Measurements from ENCODE around the gene NYNRIN.

NYNRIN gene

GRCh38 chr14:24415421-24416253, 16.8 kb downstream of the NYNRIN start:
- no peak for DNase-seq (ENCODE audit: low read depth in 2 of 2)

DNA sequence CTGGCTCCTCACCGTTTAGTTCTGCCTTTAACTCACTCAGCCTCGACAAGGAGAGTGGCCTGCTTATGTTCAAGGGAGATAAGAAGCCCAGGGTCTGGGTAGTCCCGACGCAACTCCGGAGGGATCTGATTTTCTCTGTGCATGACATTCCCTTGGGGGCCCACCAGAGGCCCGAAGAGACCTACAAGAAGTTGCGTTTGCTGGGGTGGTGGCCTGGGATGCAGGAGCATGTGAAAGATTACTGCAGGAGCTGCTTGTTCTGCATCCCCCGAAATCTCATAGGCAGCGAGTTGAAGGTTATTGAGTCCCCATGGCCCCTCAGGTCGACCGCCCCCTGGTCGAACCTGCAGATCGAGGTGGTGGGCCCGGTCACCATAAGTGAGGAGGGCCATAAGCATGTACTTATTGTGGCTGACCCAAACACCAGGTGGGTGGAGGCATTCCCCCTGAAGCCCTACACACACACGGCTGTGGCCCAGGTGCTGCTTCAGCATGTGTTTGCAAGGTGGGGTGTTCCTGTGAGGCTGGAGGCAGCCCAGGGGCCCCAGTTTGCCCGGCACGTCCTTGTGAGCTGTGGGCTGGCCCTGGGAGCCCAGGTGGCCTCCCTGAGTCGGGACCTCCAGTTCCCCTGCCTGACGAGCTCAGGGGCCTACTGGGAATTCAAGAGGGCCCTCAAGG, 17.6 kb downstream of the NYNRIN start:
- DNase-seq (ENCODE audit: low read depth in 2 of 2): no peak

- no peak for DNase-seq (ENCODE audit: low read depth in 2 of 2)
These were observed 18.3 kb downstream of the NYNRIN start for GRCh38 chr14:24416932-24417619.

- DNase-seq (ENCODE audit: low read depth in 2 of 2): no peak
These were observed 19.2 kb downstream of the NYNRIN start for GRCh38 chr14:24417832-24418491.

DNA sequence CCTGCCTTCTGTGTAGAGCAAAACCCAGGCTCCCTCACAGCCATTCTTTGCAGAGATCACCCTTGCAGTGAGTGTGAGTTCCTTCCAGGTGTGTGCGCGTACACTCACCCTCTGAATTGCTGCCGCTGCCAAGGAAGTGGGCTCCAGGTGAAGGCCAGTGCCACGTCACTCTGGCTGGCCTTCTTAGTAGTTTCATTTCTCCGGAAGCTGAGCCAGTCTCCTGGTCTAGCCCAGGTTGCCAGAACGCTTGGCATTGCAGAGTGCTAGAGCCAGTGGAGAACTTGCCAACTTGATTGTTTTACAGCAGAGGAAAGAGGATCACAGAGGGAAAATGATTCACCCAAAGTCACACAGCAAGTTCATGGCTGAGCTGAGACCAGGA, 19.7 kb downstream of the NYNRIN start:
- no peak for DNase-seq (ENCODE audit: low read depth in 2 of 2)

GRCh38 chr14:24422261-24422660, 23.5 kb downstream of the NYNRIN start:
- DNase-seq (ENCODE audit: low read depth in 2 of 2): no peak

GRCh38 chr14:24422694-24423601, 24.1 kb downstream of the NYNRIN start:
- no peak for DNase-seq (ENCODE audit: low read depth in 2 of 2)

DNA sequence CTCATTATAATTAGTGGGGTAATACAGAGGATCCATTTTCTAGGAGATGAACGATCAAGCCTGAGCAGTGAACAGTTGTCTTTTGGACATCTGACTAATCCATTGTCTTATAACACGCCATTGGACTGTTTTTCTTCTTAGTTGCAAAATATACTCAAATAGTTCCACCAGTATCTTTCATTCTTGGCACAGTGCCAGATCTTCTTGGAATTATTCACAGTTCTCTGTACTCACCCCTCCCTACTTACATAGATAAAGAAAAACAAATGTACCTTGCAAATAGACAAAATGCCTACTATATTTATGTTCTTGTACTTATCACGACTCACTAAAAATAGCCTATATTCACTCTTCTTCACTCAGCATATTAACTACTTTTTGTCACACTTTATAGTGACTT, 26.9 kb downstream of the NYNRIN start:
- peak; percentile 53 to 54 for DNase-seq (ENCODE audit: low read depth in 2 of 2)

- no peak for DNase-seq (ENCODE audit: low read depth in 2 of 2)
These were observed 27.5 kb downstream of the NYNRIN start for GRCh38 chr14:24426150-24426911.

GRCh38 chr14:24426912-24427536, 28.2 kb downstream of the NYNRIN start:
- DNase-seq (ENCODE audit: low read depth in 2 of 2): no peak

GRCh38 chr14:24427537-24428508, 29.0 kb downstream of the NYNRIN start:
- no peak for DNase-seq (ENCODE audit: low read depth in 2 of 2)

DNA sequence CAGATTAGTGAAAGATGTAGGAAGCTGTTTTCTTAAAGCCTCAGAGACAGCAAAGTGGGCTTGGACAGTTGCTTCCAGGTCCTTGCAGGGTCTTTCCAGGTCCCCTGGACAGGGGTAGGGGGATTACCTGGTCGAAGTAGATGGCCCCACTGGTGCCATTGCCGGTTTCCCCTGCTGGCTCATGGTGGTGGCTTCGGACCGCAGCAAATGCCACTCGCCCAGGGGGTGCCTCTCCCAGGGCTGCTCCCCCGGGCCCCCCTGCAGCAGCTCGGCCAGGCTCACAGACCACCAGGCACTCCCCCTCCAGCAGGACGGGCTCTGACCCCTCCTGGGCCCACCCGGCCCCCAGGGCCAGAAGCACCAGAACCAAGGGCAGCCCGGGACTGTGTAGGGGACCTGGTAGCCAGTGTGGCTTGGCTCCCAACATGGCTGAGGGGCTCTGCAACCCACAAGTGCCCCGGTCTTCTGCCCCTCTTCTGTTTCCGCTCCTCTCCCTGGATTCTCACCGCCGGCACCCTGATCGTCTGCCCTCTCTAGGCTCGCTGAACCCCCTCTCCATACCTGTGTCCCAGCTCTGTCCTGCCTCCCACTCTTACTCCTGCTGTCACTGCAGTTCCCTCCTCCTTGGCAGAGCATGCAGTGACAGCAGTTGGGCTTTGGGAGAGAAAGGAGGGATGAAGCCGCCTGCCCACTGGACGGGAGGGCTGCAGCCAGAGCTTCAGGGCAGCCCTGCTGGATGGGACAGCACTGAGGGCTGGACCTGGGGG, 30.0 kb downstream of the NYNRIN start:
- DNase-seq (ENCODE audit: low read depth in 2 of 2): no peak

GRCh38 chr14:24429395-24430142, 30.8 kb downstream of the NYNRIN start, which contains the start of the genes CBLN3 and KHNYN:
CBLN3 (minus strand) TSS chr14:24429668; CDS start chr14:24429054, 614 bp downstream.
KHNYN (plus strand) TSS chr14:24429954; CDS start chr14:24430731, 777 bp downstream.
- peak; percentile 82 to 83 for DNase-seq (ENCODE audit: low read depth in 2 of 2)

- DNase-seq (ENCODE audit: low read depth in 2 of 2): peak; percentile 45 to 49
These were observed 31.4 kb downstream of the NYNRIN start for GRCh38 chr14:24430143-24430681.

GRCh38 chr14:24430682-24431568, 32.1 kb downstream of the NYNRIN start:
- DNase-seq (ENCODE audit: low read depth in 2 of 2): no peak

All from fibroblast of skin of left biceps (primary cell).